HG02852 (cell line): ENCODE results near the gene PARD3B.

Source experiments
- ATAC-seq: cut with Tn5 transposase; IDR thresholded peaks from one replicate; pipeline ENCODE4 v1.9.1; 2021; ENCODE audit warnings: mild to moderate bottlenecking, moderate library complexity; ENCODE audit not compliant: unreplicated experiment

The PARD3B gene

GRCh38 chr2:204544961-204545860 is at the start of gene PARD3B:
Gene PARD3B (plus strand): TSS chr2:204545475. CDS start chr2:204546000, 525 bp downstream.
- peak; percentile 64 for ATAC-seq

GRCh38 chr2:204496779-204497178 is 48.5 kb upstream of the PARD3B start:
- no peak for ATAC-seq

- ATAC-seq, result no peak
These were observed 47.4 kb upstream of the PARD3B start for GRCh38 chr2:204497855-204498254.

- ATAC-seq, result no peak
These were observed 47.0 kb upstream of the PARD3B start for GRCh38 chr2:204498291-204498690.

GRCh38 chr2:204503869-204504268 is 41.4 kb upstream of the PARD3B start:
- ATAC-seq, result no peak

- ATAC-seq, result no peak
These were observed 40.7 kb upstream of the PARD3B start for GRCh38 chr2:204504594-204504993.

- ATAC-seq, result no peak
These were observed 39.8 kb upstream of the PARD3B start for GRCh38 chr2:204505488-204505887.

GRCh38 chr2:204505946-204506345 is 39.3 kb upstream of the PARD3B start:
- ATAC-seq, result no peak

- no peak for ATAC-seq
These were observed 37.6 kb upstream of the PARD3B start for GRCh38 chr2:204507636-204508035.

GRCh38 chr2:204510709-204511420 is 34.4 kb upstream of the PARD3B start:
- no peak for ATAC-seq

GRCh38 chr2:204514439-204514838 is 30.8 kb upstream of the PARD3B start:
- no peak for ATAC-seq

GRCh38 chr2:204515416-204515815 is 29.9 kb upstream of the PARD3B start:
- ATAC-seq, result no peak

- ATAC-seq, result no peak
These were observed 28.1 kb upstream of the PARD3B start for GRCh38 chr2:204517154-204517553.

GRCh38 chr2:204529795-204530463 is 15.3 kb upstream of the PARD3B start:
- ATAC-seq, result no peak

GRCh38 chr2:204530464-204530805 is 14.8 kb upstream of the PARD3B start:
- no peak for ATAC-seq

- no peak for ATAC-seq
These were observed 11.5 kb upstream of the PARD3B start for GRCh38 chr2:204533629-204534370.

GRCh38 chr2:204535356-204535755 is 9.9 kb upstream of the PARD3B start:
- ATAC-seq, result no peak

- ATAC-seq, result no peak
These were observed 9.5 kb upstream of the PARD3B start for GRCh38 chr2:204535764-204536163.

- no peak for ATAC-seq
These were observed 6.9 kb upstream of the PARD3B start for GRCh38 chr2:204538182-204539018.

- ATAC-seq, result no peak
These were observed 6.3 kb upstream of the PARD3B start for GRCh38 chr2:204539019-204539385.
